NCI-H748 treated with DMSO at 0.1 percent for 48 hours (cell line): ENCODE results near the gene NLRC3.

ENCODE experiments used
- DNase-seq: peaks from one replicate; lab custom pipeline; 2025; lab: John Stamatoyannopoulos, UW

The NLRC3 gene

DNA sequence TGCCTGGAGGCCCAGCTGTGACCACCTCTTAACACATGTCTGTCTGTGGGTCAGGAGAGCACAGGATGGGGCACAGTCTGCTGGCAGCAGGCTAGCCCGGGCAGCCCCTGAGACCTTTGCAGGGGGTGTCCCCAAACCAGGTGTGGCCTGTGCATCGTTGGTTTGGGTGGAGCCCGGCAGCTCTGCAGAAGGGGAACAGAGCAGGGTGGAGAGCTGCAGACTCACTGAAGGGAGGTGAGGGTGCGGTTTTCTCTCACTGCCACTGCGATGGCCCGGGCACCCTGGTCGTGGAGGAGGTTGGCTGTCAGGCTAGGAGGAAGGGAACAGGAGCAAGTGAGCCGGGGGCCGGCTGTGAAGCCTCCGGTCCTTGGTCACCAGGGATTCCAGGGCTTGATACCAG lies 28.8 kb downstream of the NLRC3 start:
- no peak for DNase-seq

DNA sequence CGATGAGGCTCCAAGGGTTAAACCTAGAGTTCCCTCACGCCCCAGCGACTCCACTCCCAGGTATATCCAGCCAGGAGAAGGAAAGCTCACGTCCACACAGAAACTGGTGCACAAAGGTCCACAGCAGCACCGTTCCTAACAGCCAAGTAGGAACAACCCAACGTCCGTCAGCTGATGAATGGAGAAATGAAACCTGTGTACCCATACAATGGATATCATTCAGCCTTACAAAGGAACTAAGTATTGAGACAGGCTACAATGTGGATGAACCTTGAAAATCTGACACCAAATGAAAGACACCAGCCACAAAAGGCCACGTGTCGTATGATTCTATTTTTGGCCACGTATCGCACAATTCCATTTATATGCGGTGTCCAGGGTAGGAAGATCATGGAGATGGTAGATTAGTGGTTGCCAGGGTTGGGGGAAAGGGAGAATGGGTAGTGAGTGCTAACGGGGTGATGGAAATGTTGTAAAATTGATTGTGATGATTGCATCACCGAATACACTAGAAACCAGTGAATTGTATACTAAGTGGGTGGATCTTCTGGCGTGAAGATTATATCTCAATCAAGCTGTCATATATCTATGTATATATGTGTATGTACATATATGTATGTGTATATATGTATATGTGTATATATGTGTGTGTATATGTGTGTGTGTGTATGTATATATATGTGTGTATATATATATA lies 30.1 kb downstream of the NLRC3 start:
- no peak for DNase-seq

DNA sequence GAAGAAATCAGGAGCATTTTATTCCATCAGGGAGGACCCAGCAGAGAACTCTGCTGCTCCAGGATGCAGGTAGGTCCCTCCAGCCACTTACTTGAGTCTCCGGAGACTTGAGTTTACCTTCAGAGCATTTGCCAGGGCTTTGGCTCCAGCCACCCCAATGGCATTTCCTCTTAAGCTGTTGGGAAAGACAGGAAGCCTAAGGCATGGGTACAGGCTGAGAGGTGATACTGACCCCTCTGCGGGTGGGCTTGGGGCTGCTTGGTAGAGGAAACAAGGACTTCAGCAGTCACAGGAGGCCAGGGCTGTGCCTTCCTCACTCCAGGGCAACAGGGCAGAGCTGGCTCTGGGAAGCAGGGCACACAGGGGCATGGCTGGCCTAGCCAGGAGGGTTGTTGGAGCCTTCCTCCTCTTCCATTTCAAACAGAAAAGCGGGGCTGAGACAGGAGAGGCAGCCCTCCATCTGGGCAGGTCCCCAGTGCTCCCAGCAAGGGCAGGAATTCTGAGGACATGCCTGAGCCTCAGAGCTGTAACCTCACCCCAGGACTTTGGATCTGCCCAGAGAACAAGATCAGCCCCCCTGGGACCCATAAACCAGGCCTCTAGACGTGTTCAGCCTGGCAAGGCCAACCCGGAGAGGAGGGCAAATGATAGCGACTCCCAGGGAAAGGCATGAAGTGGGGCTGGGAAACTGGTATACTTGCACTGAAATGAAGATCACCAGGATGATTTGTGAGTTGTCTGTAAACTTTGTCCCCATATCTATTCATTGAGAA lies 34.4 kb downstream of the NLRC3 start:
- no peak for DNase-seq

DNA sequence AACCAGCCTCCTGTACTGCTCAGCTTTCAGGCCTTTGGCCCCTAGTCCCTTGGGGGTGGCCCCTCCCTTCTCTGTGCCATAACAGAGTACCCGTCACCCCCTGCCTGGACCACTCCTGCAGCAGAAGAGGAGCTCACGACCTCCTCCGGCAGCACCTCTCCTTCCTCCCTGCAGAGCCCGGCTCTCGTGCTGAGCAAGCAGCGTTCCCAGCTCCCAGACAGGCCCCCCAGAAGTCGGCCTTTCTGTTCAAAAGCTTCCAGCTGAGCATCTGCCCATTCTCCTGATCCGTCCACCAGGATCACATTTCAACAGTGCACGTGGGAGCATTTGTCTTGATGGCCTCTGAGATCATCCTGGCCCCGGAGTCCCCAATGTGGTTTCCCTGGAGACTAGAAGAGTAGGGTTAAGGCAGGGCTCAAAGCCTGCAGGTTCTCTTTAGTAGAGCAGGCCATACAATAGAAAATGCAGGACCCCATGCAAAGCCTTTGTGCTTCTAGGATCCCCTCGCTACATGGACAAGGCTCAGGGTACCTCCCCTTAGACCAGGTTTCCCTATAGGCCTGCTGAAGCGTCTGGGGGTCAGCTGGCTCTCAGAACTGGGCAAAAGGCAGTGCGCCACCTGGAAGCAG lies 35.6 kb downstream of the NLRC3 start:
- DNase-seq, result no peak

DNA sequence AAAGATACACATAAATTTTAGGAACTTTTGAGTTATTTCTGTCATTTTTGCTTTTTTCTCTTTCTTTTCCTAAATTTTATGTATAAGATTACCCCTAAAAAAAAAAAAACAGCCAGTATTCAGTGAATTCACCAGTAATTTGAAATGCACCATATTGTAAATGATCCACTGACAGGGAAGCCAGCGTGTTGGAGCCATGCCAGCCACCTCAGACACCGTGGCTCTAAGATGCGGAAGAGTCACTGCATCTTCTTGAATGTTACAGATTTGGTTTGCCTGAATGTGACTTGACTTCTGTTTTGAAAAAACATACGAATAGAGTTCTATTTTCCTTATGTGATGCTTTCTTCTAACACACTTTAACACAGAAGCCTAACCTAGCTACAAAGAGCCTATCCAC lies 39.0 kb downstream of the NLRC3 start:
- DNase-seq, result no peak

DNA sequence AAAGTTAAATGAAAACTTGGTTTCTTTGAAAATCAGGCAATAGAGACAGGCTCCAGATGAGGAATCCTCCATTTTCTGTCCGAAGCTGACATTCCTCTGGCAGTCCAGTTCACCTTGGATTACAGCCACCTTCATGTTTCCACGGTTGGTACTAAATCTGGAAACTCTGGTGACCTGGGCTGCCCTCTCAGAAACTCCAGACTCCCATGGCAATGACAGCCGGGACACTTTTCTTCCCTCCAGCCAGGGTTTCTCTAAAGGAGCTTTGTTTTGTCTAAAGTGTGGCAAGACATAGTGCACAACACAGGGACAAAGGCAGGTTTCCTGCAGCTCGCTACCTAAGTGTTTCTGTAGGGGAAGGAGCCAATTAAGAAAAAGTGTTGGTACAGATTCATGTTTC lies 40.4 kb downstream of the NLRC3 start:
- DNase-seq, result no peak

DNA sequence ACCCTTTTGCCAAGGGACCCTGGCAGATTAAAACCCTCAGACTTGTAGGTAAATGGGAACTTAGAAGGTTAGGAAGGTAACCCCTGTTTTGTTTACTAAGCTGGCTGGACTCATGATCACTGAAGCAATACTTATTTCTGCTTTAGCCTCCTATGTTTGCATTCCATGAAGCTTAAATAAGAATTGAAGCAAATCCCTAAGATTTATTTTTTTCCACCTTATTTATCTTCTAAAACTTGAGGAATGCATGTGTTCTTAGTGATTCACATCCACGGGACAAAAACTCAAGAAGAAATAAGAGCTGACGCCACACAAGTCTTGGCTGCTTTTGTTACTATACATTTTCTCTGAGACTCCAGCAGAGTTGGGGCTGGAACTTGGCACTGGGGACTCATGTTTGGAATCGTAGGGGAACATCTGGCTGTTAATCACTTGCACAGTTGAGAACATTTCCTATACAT lies 40.9 kb downstream of the NLRC3 start:
- DNase-seq, result no peak

DNA sequence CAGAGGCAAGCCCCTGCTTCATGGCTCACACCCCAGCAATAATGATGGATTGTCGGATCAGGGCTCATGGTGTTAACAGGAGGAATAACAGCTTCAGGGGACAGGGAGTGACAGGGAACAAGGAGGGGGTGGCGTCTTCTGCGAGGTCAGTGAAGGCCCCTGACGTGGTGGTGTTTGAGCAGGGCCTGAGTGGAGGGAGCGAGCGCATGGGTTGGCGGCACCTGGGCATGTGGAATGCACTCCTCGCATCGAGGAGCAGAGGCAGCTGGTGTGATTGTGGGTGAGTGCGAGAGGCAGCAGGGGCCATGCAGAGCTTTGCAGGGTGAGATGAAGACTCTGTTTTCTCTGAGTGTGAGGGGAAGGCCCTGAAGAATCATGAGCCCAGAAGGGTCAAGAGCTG lies 43.1 kb downstream of the NLRC3 start:
- no peak for DNase-seq

DNA sequence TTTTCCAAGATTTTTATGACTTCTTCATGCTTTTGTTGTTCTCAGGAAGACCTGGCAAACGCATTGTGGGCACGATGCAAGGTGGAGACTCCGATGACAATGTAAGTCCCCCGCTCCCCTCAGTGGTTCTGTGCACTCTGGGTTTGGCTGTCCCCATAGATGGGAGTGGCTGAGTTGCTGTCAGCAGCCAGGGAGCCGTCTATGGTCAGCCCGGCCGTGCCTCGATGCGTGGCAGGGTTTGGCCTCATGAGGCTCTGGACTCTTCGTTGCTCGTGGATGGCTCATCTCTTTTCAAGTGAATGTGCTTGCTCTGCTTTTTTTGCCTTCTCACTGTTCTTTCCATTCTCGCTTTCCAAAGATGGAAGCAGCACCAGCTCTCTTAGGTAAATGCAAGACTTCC lies 44.5 kb downstream of the NLRC3 start:
- no peak for DNase-seq

DNA sequence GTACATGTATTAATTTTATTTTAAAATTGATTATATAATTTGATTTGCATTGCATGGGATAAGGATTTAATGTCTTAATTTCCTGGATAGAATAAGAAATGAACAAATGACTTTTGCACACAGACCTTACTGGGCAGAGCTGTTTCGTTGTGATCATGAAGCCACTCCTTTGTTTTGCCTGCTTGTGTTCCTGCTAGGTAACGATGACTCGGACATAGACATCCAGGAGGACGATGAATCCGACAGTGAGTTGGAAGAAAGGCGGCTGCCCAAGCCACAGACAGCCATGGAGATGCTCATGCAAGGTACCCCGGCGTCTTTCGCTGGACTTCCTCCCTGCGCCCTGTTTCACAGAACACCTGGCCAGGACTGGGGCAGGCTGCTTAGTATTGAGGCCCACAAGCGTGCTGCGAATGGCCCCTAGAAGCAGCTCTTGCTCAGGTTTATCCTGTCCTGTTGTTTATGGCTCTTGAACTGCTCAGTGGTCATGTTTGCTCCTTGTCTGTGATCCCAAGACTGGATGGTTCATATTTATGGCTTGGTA lies 46.8 kb downstream of the NLRC3 start:
- DNase-seq, result no peak

DNA sequence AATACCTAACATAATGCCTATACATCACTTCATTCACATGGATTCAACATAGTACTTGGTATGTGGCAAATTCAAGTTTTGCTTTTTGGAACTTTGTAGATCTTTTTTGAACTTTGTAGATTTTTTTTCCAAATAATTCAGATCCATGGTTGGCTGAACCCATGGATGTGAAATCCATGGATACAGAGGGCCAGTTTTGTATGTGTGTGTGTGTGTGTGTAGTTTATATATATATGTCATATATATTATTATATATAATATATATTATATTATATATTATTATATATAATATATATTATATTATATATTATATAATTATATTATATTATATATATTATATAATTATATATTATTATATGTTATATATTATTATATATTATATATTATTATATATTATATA lies 48.0 kb downstream of the NLRC3 start:
- DNase-seq, result no peak

DNA sequence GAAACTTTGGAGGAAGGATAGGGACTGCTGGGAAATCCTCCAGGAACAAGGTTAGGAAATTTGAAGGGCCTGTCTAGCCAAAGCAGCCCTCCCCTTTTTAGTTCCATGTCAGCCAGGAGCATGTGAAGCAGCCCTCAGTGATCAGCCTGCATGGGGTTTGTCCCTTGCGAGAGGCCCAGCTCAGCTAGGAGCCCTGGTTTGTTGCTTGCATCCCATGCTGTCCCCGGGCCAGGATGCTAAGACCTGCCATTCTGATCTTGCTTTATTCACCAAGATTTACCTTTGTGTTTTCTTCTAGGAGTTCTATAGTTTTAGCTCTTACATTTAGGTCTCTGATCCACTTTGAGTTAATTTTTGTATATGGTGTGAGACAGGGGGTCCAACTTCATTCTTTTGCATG lies 48.8 kb downstream of the NLRC3 start:
- DNase-seq, result no peak

DNA sequence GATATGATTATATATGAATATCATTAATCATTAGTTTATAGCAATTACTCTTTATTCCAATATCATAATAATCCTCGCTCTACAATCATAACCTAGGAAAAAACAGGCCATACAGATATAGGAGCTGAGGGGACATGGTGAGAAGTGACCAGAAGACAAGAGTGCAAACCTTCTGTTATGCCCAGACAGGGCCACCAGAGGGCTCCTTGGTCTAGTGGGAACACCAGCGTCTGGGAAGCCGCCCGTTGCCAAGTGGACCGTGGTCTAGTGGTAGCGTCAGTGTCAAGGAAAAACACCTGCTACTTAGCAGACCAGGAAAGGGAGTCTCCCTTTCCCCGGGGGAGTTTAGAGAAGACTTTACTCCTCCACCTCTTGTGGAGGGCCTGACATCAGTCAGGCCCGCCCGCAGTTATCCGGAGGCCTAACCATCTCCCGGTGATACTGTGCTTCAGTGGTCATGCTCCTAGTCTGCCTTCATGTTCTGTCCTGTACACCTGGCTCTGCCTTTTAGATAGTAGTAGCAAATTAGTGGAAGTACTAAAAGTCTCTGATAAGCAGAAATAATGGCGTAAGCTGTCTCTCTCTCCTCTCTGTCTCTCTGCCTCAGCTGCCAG lies 49.9 kb downstream of the NLRC3 start:
- DNase-seq, result peak; percentile 13

DNA sequence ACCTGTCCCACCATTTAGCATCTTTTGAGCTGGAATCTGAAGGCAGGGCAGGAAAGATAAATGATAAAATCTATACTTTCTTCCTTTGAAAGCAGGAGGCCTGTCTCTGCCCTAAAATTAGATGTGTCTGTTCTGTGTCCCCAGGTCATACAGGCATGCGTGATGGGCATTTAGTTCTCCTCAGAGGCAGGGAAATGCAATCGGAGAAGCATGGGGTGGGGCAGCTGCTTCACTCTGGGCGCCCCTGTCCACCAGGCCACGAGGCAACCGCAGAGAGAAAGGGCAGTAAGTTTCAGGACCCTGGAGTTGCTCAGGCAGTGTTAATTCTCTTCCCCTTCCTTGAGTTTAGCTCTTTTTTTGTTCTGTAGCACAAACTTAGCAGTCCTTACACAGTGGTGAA lies 51.3 kb downstream of the NLRC3 start:
- DNase-seq, result no peak

DNA sequence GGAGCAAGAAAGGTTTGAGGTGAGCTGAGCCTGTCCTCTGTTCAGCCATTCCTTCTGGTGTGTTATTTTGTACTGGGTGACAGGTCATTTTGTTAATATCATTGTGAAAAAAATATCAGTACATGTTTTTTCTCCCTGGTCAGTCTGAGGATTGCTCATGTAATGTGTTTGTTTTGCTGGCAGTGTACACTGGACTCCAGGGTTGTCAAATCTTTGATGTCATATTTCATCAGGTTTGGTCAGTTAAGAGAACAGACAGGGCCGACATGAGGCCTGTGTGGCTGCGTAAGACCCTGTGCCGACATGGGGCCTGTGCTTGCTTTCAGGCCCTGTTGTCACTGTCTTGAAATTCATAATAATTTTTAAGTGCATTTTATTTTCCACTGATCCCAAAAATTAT lies 53.9 kb downstream of the NLRC3 start:
- no peak for DNase-seq

DNA sequence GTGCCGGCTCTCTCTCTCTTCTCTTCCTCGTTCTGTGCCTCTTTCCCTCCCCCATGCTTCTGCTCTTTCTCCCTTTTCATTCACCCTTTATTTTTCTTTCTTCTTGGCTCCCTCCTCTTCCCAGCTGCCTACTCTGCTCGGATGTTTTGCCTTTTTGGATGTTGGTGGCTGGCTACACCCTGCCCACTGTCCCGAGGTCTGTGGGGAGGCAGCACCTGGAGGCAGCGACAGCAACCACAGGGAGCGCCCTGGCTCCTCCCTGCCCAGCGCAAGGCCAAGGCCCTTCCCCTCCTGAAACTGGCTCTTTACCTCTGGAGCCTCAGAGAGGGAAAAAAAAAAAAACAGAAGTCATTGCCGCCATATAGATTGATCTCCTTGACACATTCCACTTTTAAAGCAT lies 56.4 kb downstream of the NLRC3 start:
- no peak for DNase-seq

DNA sequence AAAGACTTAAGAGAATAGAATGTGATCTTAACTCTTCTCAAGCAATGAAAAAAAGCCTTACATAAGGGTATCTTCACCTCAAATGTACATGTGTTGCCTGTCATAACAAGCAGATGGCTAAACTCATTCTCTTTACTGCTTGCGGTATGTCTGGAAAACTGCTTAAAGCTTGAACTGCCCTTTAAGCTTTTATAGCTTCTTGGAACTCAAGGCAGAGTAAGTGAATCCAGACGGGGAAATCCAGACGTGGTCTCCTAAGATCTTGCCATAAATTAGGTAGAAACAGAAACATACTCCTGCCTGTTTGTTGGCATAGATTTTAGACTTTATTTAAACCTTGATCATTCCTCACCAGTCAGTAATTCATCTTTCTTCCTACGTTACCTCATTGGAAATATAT lies 56.8 kb downstream of the NLRC3 start:
- no peak for DNase-seq

DNA sequence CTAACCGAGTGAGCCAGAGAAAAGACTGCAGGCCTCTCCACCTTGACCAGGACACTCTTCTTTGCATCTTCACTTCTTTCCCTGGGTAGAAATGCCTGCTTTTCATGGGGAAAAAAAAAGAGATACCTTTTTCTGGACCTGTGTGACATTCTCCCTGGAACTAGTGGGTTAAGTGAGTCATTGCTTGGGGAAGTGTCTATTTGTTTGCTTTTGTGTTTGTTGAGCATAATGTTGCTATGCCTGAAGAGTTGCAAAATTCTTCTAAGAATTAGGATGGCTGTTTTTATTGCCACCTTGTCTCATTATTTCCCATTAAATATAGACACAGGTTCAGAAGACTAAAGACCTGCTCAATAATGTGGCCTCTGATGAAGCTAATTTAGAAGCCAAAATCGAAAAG lies 57.6 kb downstream of the NLRC3 start:
- no peak for DNase-seq

DNA sequence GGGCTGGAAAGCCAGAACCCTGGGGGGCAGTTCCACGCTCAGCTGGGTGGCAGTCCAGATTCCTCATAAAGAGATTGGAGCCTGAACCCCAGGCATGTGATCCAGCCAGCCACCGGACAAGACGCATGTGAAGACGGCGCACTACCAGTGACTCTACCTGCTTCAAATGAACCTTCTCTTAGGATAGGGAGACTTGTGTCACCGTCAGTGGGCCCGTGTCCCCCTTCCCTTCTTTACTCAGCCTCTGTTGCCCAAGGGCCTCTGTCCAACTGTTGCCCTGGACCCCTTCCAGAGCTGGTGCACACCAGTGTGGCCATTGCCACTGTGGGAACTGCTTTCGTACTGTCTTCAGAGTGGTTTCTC lies 58.2 kb downstream of the NLRC3 start:
- DNase-seq, result no peak

DNA sequence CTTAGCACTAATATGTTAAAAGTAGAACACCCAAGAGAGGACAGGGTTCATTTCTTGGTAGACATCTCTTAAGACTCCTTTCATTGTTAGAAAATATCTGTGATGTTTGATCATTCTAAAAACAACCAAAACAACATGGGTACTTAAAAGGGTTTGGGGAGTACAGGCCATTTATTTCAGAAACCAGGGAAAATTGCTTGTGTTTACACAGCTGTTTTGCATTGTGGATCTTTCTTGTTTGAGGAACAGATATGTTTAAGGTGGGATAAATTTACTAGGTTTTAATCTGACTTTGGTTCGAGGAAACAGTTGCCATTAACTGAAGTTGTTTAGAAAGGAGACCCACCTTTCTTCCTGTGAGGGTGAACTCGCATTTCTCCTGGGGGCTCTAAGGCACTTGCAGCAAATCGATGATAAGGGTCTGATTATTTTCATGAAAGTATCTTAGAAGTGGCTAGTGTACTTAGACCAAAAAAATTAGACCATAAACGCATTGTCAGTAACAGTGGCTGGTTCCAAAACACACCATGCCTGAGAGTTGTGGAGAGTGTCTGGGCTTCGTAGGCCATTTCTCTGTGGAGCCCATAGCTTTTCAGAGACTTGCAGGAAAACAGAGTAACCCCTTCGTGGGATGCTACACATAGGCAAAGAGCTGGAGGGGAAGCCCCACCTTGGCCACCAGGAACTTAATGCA lies 58.8 kb downstream of the NLRC3 start:
- no peak for DNase-seq

DNA sequence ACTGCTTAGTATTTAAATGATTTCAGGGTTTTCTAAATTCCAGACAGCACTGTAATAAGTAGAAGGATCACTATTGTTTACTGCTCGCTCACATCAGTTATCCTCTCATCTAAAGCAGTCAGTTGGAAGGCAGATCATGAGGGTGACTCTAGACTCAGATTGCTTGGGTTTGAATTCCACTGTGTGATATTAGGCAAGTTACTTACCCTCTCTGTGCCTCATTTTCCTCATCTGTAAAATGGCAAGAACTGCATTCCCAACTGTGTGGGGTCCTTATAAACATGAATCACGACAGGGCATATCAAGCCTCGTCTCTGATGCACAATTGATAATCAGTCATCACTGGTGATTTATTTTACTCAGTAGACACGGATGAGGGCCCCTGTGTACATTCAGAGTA lies 61.3 kb downstream of the NLRC3 start:
- no peak for DNase-seq

DNA sequence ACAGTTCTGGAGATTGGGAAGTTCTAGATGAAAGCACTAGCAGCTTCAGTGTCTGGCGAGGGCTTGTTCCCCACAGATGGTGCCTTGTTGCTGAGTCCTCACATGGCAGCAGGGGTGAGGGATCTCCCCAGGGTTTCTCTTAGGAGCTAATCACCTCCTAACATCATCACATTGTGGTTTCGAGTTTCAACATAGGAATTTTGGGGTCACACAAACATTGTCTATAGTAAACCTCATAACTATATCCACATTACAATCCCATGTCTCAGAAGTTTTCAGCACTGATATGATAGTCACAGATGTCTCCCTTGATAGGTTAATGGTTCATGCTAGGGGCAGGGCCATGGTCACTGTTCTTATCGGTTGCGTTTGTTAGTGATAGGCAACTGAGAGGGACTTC lies 62.6 kb downstream of the NLRC3 start:
- DNase-seq, result no peak
